ENCODE data around the gene APH1B. TPM values are rescaled to one million over a fixed set of nuclear protein-coding genes. Genes with fewer than 3 reads are reported as not detected.

APH1B gene
- total RNA-seq, 1 donor from 2014 or later = 12.1 TPM

DNA sequence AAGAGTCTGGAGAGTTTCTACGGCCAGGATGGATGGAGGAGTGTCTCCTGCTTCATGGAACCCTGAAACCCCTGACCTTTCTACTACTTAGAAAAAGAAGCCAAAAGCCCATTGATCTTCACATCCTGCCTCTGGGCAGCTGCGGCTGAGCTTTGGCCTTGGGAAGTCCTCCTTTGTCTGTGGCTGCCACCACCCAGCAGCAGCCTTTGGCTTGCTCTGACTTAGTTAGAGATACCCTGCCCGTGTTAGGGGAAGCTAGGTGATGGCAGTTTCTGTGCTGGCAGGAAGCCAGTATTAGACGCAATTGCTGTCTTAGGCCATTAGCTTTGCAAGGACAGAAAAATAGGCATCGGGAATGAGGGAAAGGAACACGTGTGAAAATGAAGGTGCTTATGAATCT is 18.8 kb downstream of the APH1B start:
- no peaks in the 10 kb centered on the region for H3K36me3 ChIP-seq (ENCODE audit: control insufficient read depth, insufficient read depth, low read length)
- H3K4me3 ChIP-seq (ENCODE audit: low read depth, low read length) = no peak overlapping the region
- TF ChIP-seq, protein P1, sequence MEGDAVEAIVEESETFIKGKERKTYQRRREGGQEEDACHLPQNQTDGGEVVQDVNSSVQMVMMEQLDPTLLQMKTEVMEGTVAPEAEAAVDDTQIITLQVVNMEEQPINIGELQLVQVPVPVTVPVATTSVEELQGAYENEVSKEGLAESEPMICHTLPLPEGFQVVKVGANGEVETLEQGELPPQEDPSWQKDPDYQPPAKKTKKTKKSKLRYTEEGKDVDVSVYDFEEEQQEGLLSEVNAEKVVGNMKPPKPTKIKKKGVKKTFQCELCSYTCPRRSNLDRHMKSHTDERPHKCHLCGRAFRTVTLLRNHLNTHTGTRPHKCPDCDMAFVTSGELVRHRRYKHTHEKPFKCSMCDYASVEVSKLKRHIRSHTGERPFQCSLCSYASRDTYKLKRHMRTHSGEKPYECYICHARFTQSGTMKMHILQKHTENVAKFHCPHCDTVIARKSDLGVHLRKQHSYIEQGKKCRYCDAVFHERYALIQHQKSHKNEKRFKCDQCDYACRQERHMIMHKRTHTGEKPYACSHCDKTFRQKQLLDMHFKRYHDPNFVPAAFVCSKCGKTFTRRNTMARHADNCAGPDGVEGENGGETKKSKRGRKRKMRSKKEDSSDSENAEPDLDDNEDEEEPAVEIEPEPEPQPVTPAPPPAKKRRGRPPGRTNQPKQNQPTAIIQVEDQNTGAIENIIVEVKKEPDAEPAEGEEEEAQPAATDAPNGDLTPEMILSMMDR (IDR thresholded peaks at IDR 0.05; ENCODE audit: insufficient read depth, low read length, poor library complexity, severe bottlenecking) = no peak
- no peak for DNase-seq (ENCODE audit: low read depth)
- H3K27me3 ChIP-seq (ENCODE audit: control insufficient read depth, insufficient read depth, low read length) = no peaks in the 10 kb centered on the region

GRCh38 chr15:63299943-63300575 is 22.7 kb downstream of the APH1B start:
- TF ChIP-seq, protein P1 (IDR thresholded peaks at IDR 0.05; ENCODE audit: insufficient read depth, low read length, poor library complexity, severe bottlenecking) = no peak

DNA sequence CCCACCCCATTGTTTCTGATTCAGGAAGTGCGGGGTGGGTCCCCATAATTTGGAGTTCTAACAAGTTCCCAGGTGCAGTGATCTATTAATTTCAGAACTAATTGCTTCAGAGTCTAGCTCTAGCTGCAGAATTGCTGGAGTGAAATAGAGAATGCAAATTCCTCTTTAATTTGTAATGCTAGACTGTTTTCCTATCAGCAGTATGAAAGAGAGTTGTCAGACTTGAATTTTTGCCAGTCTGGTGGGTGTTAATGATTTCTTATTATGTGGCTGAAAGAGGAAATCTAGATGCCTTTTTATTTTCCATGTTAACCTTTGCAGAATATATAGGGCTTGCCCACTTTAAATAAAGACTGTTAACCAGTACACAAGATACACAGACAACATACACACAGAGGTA is 23.7 kb downstream of the APH1B start:
- no peak for DNase-seq (ENCODE audit: low read depth)
- Histone ChIP-seq H3K4me3 (ENCODE audit: low read depth, low read length) (no peak overlapping the region), H3K27me3 (ENCODE audit: control insufficient read depth, insufficient read depth, low read length) (no peaks in the 10 kb centered on the region), H3K36me3 (ENCODE audit: control insufficient read depth, insufficient read depth, low read length) (no peaks in the 10 kb centered on the region)
- TF ChIP-seq, protein P1 (IDR thresholded peaks at IDR 0.05; ENCODE audit: insufficient read depth, low read length, poor library complexity, severe bottlenecking) = no peak

More at GRCh38 chr15:63299943-63300575, 22.7 kb downstream of the APH1B start:
- no peaks in the 10 kb centered on the region for H3K36me3 ChIP-seq (ENCODE audit: control insufficient read depth, insufficient read depth, low read length)
- no peak overlapping the region for H3K4me3 ChIP-seq (ENCODE audit: low read depth, low read length)
- no peak for DNase-seq (ENCODE audit: low read depth)
- H3K27me3 ChIP-seq (ENCODE audit: control insufficient read depth, insufficient read depth, low read length) = no peaks in the 10 kb centered on the region

- H3K36me3 ChIP-seq (ENCODE audit: control insufficient read depth, insufficient read depth, low read length) = no peaks in the 10 kb centered on the region
- TF ChIP-seq, protein P1 (IDR thresholded peaks at IDR 0.05; ENCODE audit: insufficient read depth, low read length, poor library complexity, severe bottlenecking) = no peak
- H3K27me3 ChIP-seq (ENCODE audit: control insufficient read depth, insufficient read depth, low read length) = no peaks in the 10 kb centered on the region
- H3K4me3 ChIP-seq (ENCODE audit: low read depth, low read length) = no peak overlapping the region
- no peak for DNase-seq (ENCODE audit: low read depth)
These were observed 27.9 kb downstream of the APH1B start for GRCh38 chr15:63305260-63305659.

DNA sequence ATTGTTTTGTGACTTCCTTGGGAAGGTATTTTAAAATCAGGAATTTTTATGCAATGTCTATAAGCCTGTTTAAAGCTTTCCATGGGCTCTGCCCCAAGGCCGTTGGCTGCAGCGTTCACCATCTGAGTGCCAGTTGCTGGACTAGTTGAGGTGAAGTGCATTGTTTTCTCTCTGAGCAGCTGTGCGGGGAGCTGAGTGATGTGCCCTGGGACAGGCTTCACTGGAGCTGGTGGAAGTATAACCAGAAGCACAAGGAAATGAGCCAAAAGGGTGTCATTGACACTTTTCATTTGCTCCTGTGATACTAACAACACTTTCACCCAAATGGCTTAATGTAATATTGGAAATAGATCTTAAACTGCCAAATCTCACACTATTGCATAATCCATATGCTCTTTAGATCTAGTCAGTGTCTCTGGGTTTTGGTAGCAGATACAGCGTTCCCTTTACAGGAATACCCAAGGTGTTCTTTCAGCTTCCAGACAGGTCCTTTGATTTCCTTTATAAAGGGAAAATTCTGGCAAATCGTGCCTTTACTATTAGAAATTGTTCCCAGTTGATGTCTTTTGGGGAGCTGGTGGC is 29.2 kb downstream of the APH1B start:
- Histone ChIP-seq H3K4me3 (ENCODE audit: low read depth, low read length) (no peak overlapping the region), H3K27me3 (ENCODE audit: control insufficient read depth, insufficient read depth, low read length) (no peaks in the 10 kb centered on the region), H3K36me3 (ENCODE audit: control insufficient read depth, insufficient read depth, low read length) (no peaks in the 10 kb centered on the region)
- DNase-seq (ENCODE audit: low read depth) = peak; percentile 47
- TF ChIP-seq, protein P1 (IDR thresholded peaks at IDR 0.05; ENCODE audit: insufficient read depth, low read length, poor library complexity, severe bottlenecking) = no peak

DNA sequence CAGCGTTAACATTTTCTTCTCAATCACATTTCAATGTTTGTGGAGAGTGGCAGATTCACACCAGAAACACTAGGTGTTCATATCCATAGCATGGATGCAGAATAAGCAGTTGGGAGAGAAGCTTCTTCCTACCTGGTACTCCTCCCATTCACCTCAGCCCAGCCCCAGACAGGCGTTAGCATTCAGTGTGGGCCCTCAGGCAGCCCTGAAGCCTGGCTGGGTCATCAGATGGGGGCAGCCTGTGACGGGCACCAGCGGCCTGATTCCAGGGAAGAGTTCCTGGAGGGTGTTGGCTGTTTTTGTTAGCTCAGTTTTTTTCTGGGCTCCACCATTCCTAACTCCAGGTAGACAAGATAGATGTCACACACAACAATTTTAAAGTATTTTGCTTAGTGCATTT is 31.1 kb downstream of the APH1B start:
- Histone ChIP-seq H3K4me3 (ENCODE audit: low read depth, low read length) (no peak overlapping the region), H3K27me3 (ENCODE audit: control insufficient read depth, insufficient read depth, low read length) (no peaks in the 10 kb centered on the region), H3K36me3 (ENCODE audit: control insufficient read depth, insufficient read depth, low read length) (no peaks in the 10 kb centered on the region)
- TF ChIP-seq, protein P1 (IDR thresholded peaks at IDR 0.05; ENCODE audit: insufficient read depth, low read length, poor library complexity, severe bottlenecking) = no peak
- DNase-seq (ENCODE audit: low read depth) = no peak

All from kidney epithelial cell (primary cell).